Measurements from ENCODE around the gene MMP24. TPM values are rescaled to one million over a fixed set of nuclear protein-coding genes. Genes with fewer than 3 reads are reported as not detected.

MMP24 gene
- 23.4 to 37.2 TPM (median 35.6 TPM) in 5 replicates for total RNA-seq (2022; extraction: Qiagen RNA extraction)

GRCh38 chr20:35226126-35226883, at the start of gene MMP24:
MMP24 (plus strand) TSS chr20:35226690; CDS start chr20:35226739, 49 bp downstream.

GRCh38 chr20:35277531-35278395, 51.3 kb downstream of the MMP24 start, which contains the start of gene MMP24OS:
MMP24OS (minus strand) TSS chr20:35278122; CDS start chr20:35277929, 193 bp downstream.

GRCh38 chr20:35284267-35284991, 57.9 kb downstream of the MMP24 start, which contains the start of gene EIF6:
EIF6 (minus strand) TSS chr20:35284772; CDS start chr20:35284487, 285 bp downstream.

GRCh38 chr20:35291654-35292503, 65.4 kb downstream of the MMP24 start, which contains the start of gene FAM83C:
FAM83C (minus strand) TSS chr20:35292425; CDS start chr20:35292304, 121 bp downstream.

Other genes with a start within 250 kb of the MMP24 start
- 50.4 to 66.0 TPM (median 61.1 TPM) in 5 replicates for gene TRPC4AP, start 133.9 kb upstream of the MMP24 start, total RNA-seq (2022; extraction: Qiagen RNA extraction)
- gene EDEM2, start 79.4 kb upstream of the MMP24 start, total RNA-seq (2022; extraction: Qiagen RNA extraction) = 50.1 to 59.6 TPM (median 58.6 TPM) in 5 replicates
- 121 to 148 TPM (median 145 TPM) in 5 replicates for gene PROCR, start 54.6 kb upstream of the MMP24 start, total RNA-seq (2022; extraction: Qiagen RNA extraction)
- 65.9 to 100 TPM (median 88.9 TPM) in 5 replicates for gene MMP24OS, start 51.4 kb downstream of the MMP24 start, total RNA-seq (2022; extraction: Qiagen RNA extraction)
- 392 to 434 TPM (median 413 TPM) in 5 replicates for gene EIF6, start 58.1 kb downstream of the MMP24 start, total RNA-seq (2022; extraction: Qiagen RNA extraction)
- 0.07 to 0.13 TPM (median 0.11 TPM) in 5 replicates for gene FAM83C, start 65.7 kb downstream of the MMP24 start, total RNA-seq (2022; extraction: Qiagen RNA extraction)
- gene UQCC1, start 185.3 kb downstream of the MMP24 start, total RNA-seq (2022; extraction: Qiagen RNA extraction) = 28.1 to 31.5 TPM (median 30.2 TPM) in 5 replicates
- gene GDF5, start 211.5 kb downstream of the MMP24 start, total RNA-seq (2022; extraction: Qiagen RNA extraction) = not detected in 5 replicates
- gene CEP250, start 228.9 kb downstream of the MMP24 start, total RNA-seq (2022; extraction: Qiagen RNA extraction) = 14.4 to 32.7 TPM (median 27.2 TPM) in 5 replicates

Measured in A549 treated with dexamethasone at 1 μM for 4 hours (cell line).